GM18520 (cell line): Measurements from ENCODE around the gene CDPF1.

Source experiments
- ATAC-seq: cut with Tn5 transposase; IDR thresholded peaks from one replicate; pipeline ENCODE4 v1.9.1; 2021; ENCODE audit not compliant: unreplicated experiment

CDPF1 gene

GRCh38 chr22:46259374-46259773, 9.3 kb upstream of the CDPF1 start:
- ATAC-seq = no peak

GRCh38 chr22:46256358-46256958, 6.4 kb upstream of the CDPF1 start:
- ATAC-seq = no peak

GRCh38 chr22:46251816-46252380, 1.8 kb upstream of the CDPF1 start:
- no peak for ATAC-seq

GRCh38 chr22:46251266-46251665, 1.2 kb upstream of the CDPF1 start:
- no peak for ATAC-seq

GRCh38 chr22:46250783-46251125, 661 bp upstream of the CDPF1 start:
- ATAC-seq = peak; percentile 5

GRCh38 chr22:46247443-46247975, 2.6 kb downstream of the CDPF1 start:
- ATAC-seq = no peak

- ATAC-seq = no peak
Measured at GRCh38 chr22:46246178-46246577, 3.9 kb downstream of the CDPF1 start.

- ATAC-seq = no peak
Measured at GRCh38 chr22:46245511-46245910, 4.6 kb downstream of the CDPF1 start.

GRCh38 chr22:46244771-46245170, 5.3 kb downstream of the CDPF1 start:
- no peak for ATAC-seq

GRCh38 chr22:46242076-46242475, 8.0 kb downstream of the CDPF1 start:
- ATAC-seq = no peak

GRCh38 chr22:46241396-46242007, 8.6 kb downstream of the CDPF1 start:
- no peak for ATAC-seq

GRCh38 chr22:46240907-46241306, 9.2 kb downstream of the CDPF1 start:
- no peak for ATAC-seq

- no peak for ATAC-seq
Measured at GRCh38 chr22:46240506-46240905, 9.6 kb downstream of the CDPF1 start.

GRCh38 chr22:46240073-46240472, 10.0 kb downstream of the CDPF1 start:
- no peak for ATAC-seq

GRCh38 chr22:46239261-46240048, 10.6 kb downstream of the CDPF1 start:
- no peak for ATAC-seq

GRCh38 chr22:46238541-46238940, 11.6 kb downstream of the CDPF1 start:
- ATAC-seq = no peak

- ATAC-seq = no peak
Measured at GRCh38 chr22:46237453-46238124, 12.5 kb downstream of the CDPF1 start.

GRCh38 chr22:46234969-46235368, 15.1 kb downstream of the CDPF1 start:
- no peak for ATAC-seq

- no peak for ATAC-seq
Measured at GRCh38 chr22:46233231-46233630, 16.9 kb downstream of the CDPF1 start.

- no peak for ATAC-seq
Measured at GRCh38 chr22:46230262-46230901, 19.7 kb downstream of the CDPF1 start.

GRCh38 chr22:46229701-46230100, 20.4 kb downstream of the CDPF1 start:
- ATAC-seq = no peak
